ENCODE results near the gene DLG1.

DNA sequence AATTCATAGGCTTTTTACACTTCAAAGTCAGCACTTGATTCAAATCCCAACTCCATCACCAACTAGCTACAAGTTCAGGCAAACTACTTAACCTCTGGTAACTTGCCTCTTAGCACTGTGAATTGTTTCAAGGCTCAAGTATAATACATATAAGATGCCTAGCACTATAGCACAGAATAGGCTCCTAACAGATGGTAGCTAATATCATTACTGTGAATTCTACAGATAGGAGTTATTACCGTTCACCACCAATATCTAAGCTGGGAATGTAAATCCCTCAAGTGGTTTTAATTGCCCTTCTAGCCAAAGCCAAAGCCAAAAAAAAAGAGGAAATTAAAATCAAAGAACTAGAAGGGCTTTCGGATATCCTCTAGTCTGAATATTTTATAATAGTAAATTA, 15.4 kb downstream of the DLG1 start:
- TF ChIP-seq CTCF (IDR thresholded peaks at IDR 0.05; ENCODE audit: low read depth, low read length, missing input control) (no peak), RAD21 (IDR thresholded peaks at IDR 0.05) (no peak), YY1 (IDR thresholded peaks at IDR 0.05) (no peak), JUND (IDR thresholded peaks at IDR 0.05) (no peak), GABPA (IDR thresholded peaks at IDR 0.05 in 1 of 2, conservative IDR thresholded peaks at IDR 0.05 in 1 of 2) (no peak), TAF1 (conservative IDR thresholded peaks at IDR 0.05) (no peak), SP1 (IDR thresholded peaks at IDR 0.05) (no peak), RXRA (IDR thresholded peaks at IDR 0.05) (no peak), EGR1 (IDR thresholded peaks at IDR 0.05; ENCODE audit: low read depth in 2 of 2) (no peak), FOXA1 (IDR thresholded peaks at IDR 0.05) (no peak)
- TF ChIP-seq, protein P1, sequence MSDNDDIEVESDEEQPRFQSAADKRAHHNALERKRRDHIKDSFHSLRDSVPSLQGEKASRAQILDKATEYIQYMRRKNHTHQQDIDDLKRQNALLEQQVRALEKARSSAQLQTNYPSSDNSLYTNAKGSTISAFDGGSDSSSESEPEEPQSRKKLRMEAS (IDR thresholded peaks at IDR 0.05) = no peak
- TF ChIP-seq, protein P2, sequence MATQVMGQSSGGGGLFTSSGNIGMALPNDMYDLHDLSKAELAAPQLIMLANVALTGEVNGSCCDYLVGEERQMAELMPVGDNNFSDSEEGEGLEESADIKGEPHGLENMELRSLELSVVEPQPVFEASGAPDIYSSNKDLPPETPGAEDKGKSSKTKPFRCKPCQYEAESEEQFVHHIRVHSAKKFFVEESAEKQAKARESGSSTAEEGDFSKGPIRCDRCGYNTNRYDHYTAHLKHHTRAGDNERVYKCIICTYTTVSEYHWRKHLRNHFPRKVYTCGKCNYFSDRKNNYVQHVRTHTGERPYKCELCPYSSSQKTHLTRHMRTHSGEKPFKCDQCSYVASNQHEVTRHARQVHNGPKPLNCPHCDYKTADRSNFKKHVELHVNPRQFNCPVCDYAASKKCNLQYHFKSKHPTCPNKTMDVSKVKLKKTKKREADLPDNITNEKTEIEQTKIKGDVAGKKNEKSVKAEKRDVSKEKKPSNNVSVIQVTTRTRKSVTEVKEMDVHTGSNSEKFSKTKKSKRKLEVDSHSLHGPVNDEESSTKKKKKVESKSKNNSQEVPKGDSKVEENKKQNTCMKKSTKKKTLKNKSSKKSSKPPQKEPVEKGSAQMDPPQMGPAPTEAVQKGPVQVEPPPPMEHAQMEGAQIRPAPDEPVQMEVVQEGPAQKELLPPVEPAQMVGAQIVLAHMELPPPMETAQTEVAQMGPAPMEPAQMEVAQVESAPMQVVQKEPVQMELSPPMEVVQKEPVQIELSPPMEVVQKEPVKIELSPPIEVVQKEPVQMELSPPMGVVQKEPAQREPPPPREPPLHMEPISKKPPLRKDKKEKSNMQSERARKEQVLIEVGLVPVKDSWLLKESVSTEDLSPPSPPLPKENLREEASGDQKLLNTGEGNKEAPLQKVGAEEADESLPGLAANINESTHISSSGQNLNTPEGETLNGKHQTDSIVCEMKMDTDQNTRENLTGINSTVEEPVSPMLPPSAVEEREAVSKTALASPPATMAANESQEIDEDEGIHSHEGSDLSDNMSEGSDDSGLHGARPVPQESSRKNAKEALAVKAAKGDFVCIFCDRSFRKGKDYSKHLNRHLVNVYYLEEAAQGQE (IDR thresholded peaks at IDR 0.05) = no peak

Measured in liver (tissue), 3 donors.